GM21786 (cell line): ENCODE measurements around the gene TMEM185A.
"Not testable (repeated sequence)": the region's sequence is repeated elsewhere in the genome, so short reads cannot be mapped to it uniquely, and the experiment has no call there.

Experiments used
- ATAC-seq: cut with Tn5 transposase; IDR thresholded peaks from one replicate; pipeline ENCODE4 v1.9.1; 2021; ENCODE audit not compliant: unreplicated experiment

The TMEM185A gene

DNA sequence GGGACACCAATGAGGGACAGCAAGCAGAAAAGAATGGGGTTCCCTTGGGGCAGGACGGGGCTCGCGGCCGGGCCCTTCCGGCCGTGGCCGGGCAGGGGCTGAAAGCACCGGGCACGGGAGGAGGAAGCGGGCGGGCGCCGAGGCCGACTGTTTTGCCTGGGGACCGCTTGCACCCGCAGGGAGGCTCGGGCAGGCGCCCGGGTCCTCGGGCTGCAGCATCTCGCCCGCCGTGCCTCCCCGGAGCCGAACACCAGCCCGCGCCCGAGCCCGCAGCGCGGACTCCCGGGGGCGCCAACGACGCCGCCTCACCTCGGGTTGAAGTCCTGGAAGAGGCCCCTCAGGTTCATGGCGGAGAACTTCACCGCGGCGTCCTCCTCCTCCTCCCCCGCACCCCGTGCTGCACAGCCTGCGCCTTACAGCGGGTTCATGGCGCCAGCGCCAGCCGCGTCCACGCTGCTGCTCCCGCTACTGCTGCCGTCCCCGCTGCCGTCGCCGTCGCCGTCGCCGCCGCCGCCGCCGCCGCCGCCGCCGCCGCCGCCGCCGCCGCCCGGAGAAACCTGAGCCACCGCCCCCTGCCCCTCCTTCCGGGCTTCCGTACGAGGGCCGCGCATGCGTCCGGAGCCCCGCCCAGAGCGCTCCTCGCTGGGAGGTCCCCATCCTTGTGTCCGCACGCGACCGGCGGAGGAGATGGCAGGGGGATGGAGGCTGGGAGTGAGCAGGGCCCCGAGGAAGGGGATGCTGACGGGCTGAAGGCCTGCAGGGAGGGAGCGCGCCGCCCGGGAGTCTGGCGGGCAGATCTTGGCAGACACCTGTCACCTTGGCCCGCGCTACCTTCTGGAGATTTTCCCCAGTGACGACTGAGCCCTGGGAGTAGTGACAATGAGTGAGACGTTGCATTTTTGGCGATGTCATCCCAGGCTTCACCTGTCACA, at the start of gene TMEM185A:
Gene TMEM185A (minus strand): TSS at position 559 of the 932 bp plus-strand sequence. CDS start 212 bp downstream, at position 347.
- peak; percentile 86 for ATAC-seq

GRCh38 chrX:149681182-149681581, 49.6 kb upstream of the TMEM185A start:
- no peak for ATAC-seq

DNA sequence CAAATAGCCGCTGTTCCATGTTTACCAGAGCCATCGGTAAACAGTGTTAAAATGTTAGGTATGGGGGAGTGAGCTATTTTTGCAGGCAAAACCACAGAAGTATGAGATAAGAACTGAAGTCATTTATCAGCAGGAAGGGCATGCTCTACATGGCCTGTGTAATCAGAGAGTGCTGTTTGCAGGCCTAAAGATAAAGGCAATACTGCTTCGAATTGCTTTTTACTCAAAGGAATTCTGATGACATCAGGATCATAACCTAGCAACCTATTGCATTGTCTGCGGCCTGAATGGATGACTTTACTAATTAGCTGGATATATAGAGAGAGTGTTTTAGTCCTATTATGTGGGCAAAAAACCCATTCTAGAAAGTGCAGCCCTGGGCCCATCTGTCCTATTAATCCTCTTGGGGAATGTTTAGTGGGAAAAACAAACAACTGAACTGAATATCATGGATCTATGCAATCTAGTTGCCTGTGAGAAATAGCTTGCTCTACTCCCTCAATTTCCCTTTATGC, 47.6 kb upstream of the TMEM185A start:
- not testable (repeated sequence) for ATAC-seq

DNA sequence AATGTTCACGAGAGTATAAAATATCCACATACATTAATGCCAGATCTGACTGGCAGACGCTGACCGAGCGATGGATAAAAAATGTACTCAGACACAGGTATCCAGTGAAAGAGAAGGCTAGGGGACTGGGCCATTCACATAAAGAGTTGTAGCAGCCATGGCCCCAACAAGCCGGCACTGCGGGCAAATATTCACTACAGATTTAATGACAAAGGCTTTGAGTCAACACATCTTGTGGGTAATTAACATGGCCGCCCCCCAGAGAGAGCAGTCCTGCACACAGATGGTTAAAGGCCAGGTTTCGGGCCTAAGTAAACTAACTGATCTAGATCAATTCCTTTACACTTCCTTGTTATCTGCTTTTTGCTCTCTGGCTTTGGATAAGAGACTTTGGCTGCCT, 44.0 kb upstream of the TMEM185A start:
- ATAC-seq: not testable (repeated sequence)

GRCh38 chrX:149675088-149675487, 43.5 kb upstream of the TMEM185A start:
- ATAC-seq: not testable (repeated sequence)

DNA sequence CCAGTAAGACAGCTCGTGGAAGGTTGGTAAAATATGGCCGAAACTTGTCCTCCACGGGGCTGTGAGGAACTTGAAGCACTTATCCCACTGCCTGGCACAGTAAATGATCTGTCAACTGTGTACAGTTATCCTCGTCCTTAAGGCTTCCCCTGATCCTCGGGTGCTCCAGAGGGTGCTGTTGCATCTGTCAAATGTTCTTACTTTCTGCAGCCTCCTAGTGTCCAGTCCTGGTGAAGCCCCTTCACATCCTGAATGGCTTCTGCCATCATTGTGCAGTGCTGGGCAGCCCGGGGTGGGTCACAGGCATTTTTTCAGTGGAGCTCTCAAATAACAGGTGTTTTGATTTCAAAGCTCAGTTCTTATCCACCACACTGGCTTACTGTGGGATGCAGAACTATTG, 29.0 kb upstream of the TMEM185A start:
- not testable (repeated sequence) for ATAC-seq

DNA sequence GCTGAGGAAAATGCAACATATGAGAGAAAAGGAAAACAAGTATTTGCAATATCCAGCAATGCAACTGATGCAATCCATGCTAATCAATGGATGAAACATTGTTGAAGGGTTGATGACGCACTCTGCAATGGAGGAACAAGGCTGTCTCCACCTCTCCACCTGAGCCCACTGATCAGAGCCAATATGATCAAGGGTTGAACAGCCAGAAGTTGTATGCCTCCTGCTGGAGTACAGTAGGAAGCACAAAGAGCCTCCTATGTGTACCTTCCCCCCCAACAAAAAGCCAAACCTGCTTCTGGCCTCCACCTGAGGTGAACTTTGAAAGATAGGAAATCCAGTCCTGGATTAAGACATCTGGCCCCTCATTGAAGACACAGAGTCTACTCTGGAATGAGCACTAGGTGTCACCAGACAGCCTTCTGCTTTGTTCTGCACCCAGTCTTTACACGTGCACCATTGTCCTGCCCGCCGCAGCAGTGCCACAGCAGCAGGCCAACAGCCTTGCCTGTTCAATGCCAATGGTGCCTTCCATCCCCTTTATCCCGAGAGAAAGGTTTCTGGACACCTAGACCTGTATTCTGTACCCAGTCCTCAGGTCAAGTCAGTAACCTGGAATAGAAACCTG, 24.8 kb upstream of the TMEM185A start:
- not testable (repeated sequence) for ATAC-seq

DNA sequence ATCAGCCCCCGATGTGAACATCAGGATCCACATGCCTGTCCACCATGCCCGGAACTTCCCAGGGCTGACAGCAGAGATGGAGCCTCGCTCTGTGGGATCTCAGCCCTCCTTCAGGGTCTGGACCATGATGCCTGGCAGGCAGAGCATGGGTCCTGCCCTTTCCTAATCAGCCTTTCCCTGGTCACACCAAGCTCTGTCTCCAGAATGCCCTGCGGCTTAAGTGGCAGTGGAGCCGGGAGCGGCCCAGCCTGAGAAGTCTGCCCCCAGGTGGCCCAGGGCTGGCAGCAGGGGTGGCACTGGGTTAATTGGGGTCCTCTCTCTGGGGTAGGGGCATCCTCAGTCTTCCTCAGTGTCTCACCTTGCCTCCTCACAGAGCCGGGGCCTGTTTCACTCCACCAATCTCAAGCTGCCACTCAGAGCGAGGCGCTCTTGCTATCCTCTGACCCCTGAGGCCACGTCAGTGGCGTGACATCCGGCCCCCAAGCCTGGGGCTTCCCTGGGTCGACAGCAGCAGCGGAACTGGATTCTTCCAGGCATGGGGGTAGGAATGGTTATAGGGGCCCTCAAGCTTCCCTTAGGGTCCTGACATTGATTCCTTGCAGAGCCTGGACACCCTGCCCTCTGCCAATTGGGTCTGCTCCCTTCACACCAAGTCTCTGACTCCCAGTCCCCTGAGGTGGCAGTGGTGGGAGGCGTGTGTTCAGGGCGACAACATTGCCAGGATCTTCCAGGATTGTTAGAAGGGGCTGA, 20.8 kb upstream of the TMEM185A start:
- ATAC-seq: no peak

DNA sequence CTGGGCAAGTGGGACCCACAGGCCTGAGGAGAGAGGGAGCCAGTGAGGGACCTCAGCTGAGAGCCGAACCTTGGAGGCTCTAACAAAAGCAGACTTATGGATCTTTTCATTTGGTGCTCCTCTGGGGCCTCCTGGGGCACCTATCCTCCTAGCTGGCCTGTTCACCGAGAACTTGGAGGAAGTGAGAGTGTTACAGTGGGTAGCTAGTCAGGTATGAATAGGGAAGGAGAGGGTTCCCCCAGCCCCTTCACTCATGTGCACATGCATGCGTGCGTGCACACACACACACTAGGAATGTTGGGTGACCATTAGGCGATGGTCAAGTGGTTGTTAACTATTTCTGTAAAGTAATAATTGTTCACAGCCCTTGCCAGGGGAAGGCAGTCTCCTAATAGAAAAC, 18.6 kb upstream of the TMEM185A start:
- peak; percentile 68 for ATAC-seq

GRCh38 chrX:149648932-149649331, 17.3 kb upstream of the TMEM185A start:
- ATAC-seq: no peak

DNA sequence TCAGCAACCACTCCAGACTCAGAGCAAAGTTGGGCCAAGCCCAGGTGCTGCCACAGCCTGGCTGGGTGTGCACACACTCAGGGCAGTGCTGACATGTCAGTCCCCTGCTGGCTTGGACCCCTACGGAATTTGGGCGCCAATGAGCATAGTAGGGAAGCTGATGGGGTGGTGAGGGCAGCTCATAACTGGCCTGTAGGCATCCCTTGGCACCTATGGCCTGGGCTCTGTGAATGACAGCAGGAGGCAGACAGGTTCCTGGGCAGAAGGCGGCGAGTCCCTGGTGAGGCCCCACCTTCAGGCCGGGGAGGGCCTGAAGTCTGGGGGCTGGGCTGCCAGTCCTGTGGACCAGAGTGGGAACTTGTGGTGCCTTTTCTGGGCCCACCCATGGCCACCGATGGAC, 15.9 kb upstream of the TMEM185A start:
- ATAC-seq: no peak

GRCh38 chrX:149643496-149643895, 11.9 kb upstream of the TMEM185A start:
- ATAC-seq: no peak

DNA sequence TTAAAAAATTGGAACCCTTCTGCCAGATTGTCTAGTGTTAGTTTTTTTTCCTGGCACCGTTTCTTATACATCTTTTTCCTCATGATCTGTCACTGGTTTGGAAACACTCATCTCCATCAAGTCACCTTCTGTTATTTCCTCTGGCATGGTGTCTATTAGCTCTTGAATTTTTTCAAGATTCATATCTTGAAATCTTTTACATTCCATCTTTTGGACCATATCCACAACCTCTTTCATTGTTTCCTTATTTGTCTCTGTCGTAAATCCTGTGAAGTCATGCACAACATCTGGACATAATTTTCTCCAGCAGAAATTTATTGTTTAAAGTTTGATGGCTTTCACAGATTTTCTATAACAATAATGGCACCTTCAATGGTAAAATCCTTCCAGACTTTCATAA, 10.2 kb upstream of the TMEM185A start:
- ATAC-seq: no peak

DNA sequence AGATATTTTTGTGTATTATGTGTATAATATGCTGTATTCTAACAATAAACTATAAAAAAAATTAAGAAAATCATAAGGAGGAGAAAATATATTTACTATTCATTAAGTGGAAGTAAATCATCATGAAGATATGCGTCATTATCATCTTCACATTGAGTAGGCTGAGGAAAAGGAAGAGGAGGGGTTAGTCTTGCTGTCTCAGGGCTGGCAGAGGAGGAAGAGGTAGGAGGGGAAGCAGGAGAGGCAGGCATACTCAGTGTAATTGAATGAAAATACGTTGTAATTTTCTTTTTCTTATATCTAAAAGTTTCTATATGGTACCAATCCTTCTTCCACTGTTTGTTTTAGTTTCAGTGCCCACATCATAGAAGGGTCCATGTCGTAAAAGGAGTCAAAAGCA, 9.8 kb upstream of the TMEM185A start:
- ATAC-seq: no peak

GRCh38 chrX:149639568-149639967, 8.0 kb upstream of the TMEM185A start:
- ATAC-seq: no peak

DNA sequence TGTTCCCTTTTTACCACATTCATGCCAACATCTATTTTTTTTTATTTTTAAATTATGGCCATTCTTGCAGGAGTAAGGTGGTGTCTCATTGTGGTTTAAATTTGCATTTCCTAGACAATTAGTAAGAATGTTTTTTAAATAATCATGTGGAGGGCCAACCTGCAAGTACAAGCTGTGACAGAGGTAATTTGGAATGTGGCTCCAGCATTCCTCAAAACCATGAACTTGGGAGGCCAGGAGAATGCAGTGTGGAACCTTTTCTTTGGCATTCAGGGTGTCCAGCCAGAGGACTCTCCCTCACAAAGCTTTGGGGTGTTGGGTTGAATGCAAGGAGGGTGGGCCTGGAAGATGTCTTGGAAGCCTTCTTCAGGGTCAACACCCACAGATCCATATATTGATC, 7.3 kb upstream of the TMEM185A start:
- no peak for ATAC-seq

DNA sequence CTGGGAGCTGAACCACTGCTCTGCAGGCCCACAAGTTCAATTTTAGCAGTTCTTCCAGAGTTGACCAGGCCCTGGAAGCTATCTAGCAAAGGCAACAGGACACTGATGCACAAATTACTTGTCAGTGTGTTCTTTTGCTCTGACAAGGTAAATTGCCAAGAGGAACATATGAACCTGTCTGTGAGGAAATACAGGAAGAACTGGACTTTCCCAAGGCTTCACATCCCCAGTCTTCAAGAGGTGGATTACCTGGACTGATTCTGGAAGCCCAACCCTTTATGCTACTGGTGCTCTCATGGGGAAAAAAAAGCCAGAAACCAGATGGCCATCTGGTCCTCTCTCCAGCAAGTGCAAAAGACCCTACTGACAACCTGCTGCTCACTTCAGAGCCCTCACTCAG, 1.9 kb upstream of the TMEM185A start:
- no peak for ATAC-seq

GRCh38 chrX:149630681-149631233, 835 bp downstream of the TMEM185A start:
- ATAC-seq: no peak

GRCh38 chrX:149629730-149630387, 1.7 kb downstream of the TMEM185A start:
- ATAC-seq: no peak

- no peak for ATAC-seq
Measured at GRCh38 chrX:149628768-149629167, 2.8 kb downstream of the TMEM185A start.
